Psoas muscle (tissue), 8 donors: ENCODE results near the gene SETD5. TPM values are rescaled to one million over a fixed set of nuclear protein-coding genes. Genes with fewer than 3 reads are reported as not detected.

ENCODE experiments used
- ATAC-seq, 4 donors: fragments of 200-7000 bp; cut with Tn5 transposase; one replicate each; pipeline ENCODE4 v1.9.1; 2020; ENCODE audit warnings: moderate library complexity in 3 of 4, mild to moderate bottlenecking in 2 of 4
- DNase-seq, 2 donors: peaks; one replicate each; pipeline ENCODE4 v3.0.0-alpha.2; 2020
- H3K27ac ChIP-seq: fragments of 200-600 bp; one replicate; pipeline ENCODE4 v1.8.0; 2022
- H3K27me3 ChIP-seq, 3 donors: fragments of 200-600 bp in 1 of 3; one replicate each; pipeline versions ENCODE4 v1.6.1 to v1.8.0; 2013 to 2022; ENCODE audit warnings: low read length in 2 of 3, mild to moderate bottlenecking in 2 of 3, moderate library complexity in 1 of 3; ENCODE audit not compliant: insufficient read depth in 3 of 3
- H3K36me3 ChIP-seq, 2 donors: fragments of 200-600 bp in 1 of 2; one replicate each; pipeline versions ENCODE4 v1.6.1 to v1.8.0; 2013 to 2022; ENCODE audit warnings: low read depth in 1 of 2, mild to moderate bottlenecking in 1 of 2, moderate library complexity in 1 of 2; ENCODE audit not compliant: insufficient read depth in 1 of 2
- H3K4me1 ChIP-seq: fragments of 200-600 bp; one replicate; pipeline ENCODE4 v1.8.0; 2022
- H3K4me3 ChIP-seq: fragments of 200-600 bp; one replicate; pipeline ENCODE4 v1.8.0; 2022; ENCODE audit warnings: mild to moderate bottlenecking
- H3K9me3 ChIP-seq: fragments of 200-600 bp; one replicate; pipeline ENCODE4 v1.8.0; 2022
- WGBS, 3 donors: extraction: QIAGEN DNeasy Blood & Tissue Kit; methylation state at CpG; one replicate each; pipeline versions ENCODE4 v1.1.6 to v1.1.7; 2013; 5-methylcytosine and 5-hydroxymethylcytosine counted together
- intact Hi-C, 2 donors: fragments of 100-400 bp; cut with DNase I; formaldehyde crosslinking; loops; one replicate each; pipeline versions ENCODE4 v1.11.0 to v1.14.2; 2022
- polyA plus RNA-seq, 3 donors: library from polyadenylated mRNA; stranded (reverse); fragments of 200-250 nt; gene quantifications; one replicate each; pipeline ENCODE4 v1.2.3, GENCODE V29; 2013
- total RNA-seq, 4 donors: library from RNA; stranded (reverse); fragmentation: NEBNext Ultra II Directional in 2 of 4; extraction: Animal tissue kit (Norgen Biotek cat#: 25700) in 2 of 4; gene quantifications; one replicate each; pipeline versions ENCODE4 v1.2.1 to v1.2.4, GENCODE V29; 2021 to 2023
- TF ChIP-seq, protein P1 (sequence below): fragments of 200-600 bp; IDR thresholded peaks from one replicate; pipeline ENCODE4 v1.8.0; 2022; ENCODE audit warnings: antibody characterized with exemption
- donor health status: healthy with polysubstance abuse.
- donor health status: DM: no; HTN: no; CAD: no; lungs with moderate emphysema.
- donor health status: Bipolar disorder and iron deficiency.
- donor health status: healthy.
- donor health status: DM: yes; HTN: yes; CAD: no.
- donor health status: DM: no; HTN: no; CAD: no.
- donor health status: DM: no; HTN: no; CAD: no.
- donor health status: DM: yes; HTN: yes; CAD: no.

Gene SETD5
- total and polyA plus RNA-seq, 7 donors = 12.8 to 69.3 (median 58.3) TPM

DNA sequence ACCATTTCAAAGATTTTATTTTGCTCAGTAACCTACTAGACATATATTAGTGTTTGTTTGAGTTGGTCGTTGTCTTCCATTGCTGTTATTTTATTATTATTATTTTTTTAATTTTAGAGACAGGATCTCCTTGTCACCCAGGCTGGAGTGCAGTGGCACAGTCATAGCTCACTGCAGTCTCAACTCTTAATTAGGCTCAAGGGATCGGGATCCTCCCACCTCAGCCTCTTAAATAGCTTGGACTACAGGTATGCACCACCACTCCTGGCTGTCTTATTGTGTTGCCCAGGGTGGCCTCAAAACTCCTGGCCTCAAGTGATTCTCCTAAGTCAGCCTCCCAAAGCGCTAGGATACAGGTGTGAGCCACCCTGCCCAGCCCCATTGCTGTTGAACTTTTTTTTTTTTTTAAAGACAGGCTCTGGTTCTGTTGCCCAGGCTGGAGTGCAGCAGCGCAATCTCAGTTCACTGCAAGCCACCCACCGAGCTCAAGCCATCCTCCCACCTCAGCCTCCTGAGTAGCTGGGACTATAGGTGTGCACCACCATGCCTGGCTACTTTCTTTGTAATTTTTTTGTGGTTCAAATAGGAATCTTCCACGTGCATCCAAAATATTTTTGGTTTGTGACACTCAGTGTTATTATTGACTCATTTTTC, 18.2 kb downstream of the SETD5 start:
- no peak for DNase-seq
- Histone ChIP-seq H3K27ac (peak overlapping the region; percentile 49), H3K4me3 (no peak overlapping the region), H3K9me3 (no peaks in the 10 kb centered on the region), H3K4me1 (peaks cover 68% of the 10 kb centered on the region), H3K27me3 (no peaks in the 10 kb centered on the region), H3K36me3 (no peaks in the 10 kb centered on the region)
- WGBS, 3 donors = 83 to 90% (median 86%) methylated on average over 6 of the region's 6 CpGs
- intact Hi-C loops = no loop called here
- ATAC-seq = peak; percentile 6 to 20 (median 15)
- TF ChIP-seq, protein P1, sequence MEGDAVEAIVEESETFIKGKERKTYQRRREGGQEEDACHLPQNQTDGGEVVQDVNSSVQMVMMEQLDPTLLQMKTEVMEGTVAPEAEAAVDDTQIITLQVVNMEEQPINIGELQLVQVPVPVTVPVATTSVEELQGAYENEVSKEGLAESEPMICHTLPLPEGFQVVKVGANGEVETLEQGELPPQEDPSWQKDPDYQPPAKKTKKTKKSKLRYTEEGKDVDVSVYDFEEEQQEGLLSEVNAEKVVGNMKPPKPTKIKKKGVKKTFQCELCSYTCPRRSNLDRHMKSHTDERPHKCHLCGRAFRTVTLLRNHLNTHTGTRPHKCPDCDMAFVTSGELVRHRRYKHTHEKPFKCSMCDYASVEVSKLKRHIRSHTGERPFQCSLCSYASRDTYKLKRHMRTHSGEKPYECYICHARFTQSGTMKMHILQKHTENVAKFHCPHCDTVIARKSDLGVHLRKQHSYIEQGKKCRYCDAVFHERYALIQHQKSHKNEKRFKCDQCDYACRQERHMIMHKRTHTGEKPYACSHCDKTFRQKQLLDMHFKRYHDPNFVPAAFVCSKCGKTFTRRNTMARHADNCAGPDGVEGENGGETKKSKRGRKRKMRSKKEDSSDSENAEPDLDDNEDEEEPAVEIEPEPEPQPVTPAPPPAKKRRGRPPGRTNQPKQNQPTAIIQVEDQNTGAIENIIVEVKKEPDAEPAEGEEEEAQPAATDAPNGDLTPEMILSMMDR = no peak

DNA sequence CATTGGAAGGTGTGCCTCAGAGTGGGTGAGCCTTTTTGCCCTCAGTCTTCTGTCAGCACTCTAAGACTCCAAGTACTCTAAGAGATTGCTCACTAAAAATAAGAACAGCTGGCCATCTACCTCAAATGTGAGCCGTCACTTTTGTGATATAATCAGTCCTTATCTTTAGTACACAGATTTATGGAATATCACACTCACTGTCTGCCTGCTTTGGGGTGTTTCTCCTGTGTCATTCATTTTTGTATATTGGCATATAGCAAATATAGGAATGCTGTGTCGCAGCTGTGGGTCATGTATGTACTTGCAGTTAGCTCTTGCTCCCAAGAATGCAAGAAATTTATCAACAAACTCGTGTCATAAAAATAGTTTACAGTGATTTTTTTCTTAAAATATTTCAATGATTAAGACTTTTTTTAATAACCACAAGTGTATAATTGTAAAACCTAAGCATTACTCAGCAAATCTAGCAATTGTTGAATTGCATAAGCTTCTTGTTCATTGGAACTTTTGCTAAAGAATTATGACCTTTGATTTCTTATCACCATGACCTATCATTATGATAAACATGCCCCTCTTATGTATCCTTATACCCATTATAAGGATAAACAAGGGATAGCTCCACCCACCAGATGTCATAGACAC, 18.8 kb downstream of the SETD5 start:
- DNase-seq (no peak), ATAC-seq (peak; percentile 50 to 80 (median 75))
- Histone ChIP-seq H3K27me3 (no peaks in the 10 kb centered on the region), H3K27ac (peak overlapping the region; percentile 55), H3K4me1 (peaks cover 68% of the 10 kb centered on the region), H3K9me3 (no peaks in the 10 kb centered on the region), H3K4me3 (no peak overlapping the region), H3K36me3 (no peaks in the 10 kb centered on the region)
- TF ChIP-seq, protein P1 = no peak
- 44 to 55% (median 49%) methylated on average over 3 of the region's 3 CpGs for WGBS, 3 donors
- intact Hi-C loops = no loop called here

DNA sequence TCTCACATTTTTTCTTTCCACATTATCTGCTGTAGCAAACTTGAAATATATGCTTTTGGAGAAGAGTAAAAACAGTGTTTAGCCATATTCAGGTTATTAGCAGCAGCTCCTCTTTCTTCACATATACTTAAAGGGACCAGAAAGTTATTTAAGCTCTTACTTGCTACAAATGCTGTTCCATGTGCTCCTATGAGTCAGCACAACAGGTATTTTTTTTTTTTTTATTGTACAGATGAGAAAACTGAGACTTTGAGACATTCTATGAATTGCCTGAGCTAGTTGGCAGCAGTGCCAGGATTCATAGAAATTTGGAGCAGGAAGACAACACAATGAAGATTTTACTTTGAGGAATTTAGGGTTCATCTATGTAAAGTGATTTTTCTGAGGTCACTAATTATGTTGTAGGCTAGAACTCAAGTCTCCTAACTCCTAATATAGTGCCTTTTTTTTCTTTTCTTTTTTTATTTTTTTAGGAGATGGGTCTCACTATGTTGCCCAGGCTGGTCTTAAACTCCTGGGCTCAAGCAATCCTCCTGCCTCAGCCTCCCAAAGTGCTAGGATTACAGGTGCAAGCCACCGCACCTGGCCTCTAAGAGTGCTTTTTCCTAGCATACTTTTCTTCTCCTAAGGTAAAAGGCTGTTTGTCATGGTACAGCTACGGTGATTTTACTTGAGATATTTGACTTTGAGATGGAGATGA, 23.6 kb downstream of the SETD5 start:
- DNase-seq (no peak), ATAC-seq (no peak)
- H3K4me3 ChIP-seq = peak overlapping the region; percentile 7
- peak overlapping the region; percentile 54 for H3K27ac ChIP-seq
- H3K36me3 ChIP-seq = peaks cover 0 to 10% of the 10 kb centered on the region in 2 donors
- intact Hi-C loops = loop anchor here in 1 of 2 donors (5.0 kb wide), 1 partner anchor 59 kb away; the partner anchor contains the start of gene THUMPD3
- no peaks in the 10 kb centered on the region for H3K9me3 ChIP-seq
- 80 to 84% (median 83%) methylated on average over 2 of the region's 2 CpGs for WGBS, 3 donors
- no peaks in the 10 kb centered on the region for H3K27me3 ChIP-seq
- TF ChIP-seq, protein P1 = no peak
- H3K4me1 ChIP-seq = peaks cover 78% of the 10 kb centered on the region

DNA sequence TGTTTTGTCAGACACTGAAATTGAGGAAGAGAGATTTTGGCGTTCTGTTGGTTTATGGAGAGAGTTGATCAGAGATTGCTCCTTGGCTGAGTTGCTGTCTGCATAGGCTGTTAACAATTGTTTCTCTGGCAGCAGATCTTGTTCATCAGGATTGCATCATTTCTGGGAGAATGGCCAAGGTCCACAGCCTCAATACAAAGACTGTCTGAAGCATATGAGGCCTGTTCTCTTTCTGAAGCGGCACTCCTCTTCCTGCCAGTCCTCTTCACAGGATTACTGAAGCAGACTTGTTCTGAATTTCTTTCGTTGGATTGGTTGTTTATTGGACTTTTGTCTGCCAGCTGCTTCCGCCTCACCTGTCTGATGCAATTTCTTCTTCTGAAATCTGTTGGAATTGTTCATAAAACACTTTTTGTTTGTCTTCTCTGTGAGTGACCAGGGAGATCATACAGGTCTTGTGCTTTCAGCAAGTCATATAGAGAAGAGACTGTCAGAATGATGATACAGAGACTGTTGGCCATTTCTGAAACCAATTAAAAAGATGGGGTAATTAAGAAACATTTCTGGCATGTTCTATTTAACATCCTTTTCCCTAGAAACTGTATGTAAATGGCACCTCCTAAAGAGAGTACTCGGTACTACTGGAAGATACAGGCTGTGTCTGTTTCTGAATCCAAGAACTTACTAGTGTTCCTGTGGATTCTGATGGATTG, 25.5 kb downstream of the SETD5 start:
- H3K4me1 ChIP-seq = peaks cover 66% of the 10 kb centered on the region
- H3K27me3 ChIP-seq = no peaks in the 10 kb centered on the region
- peaks cover 0 to 27% of the 10 kb centered on the region in 2 donors for H3K36me3 ChIP-seq
- peak overlapping the region; percentile 77 for H3K27ac ChIP-seq
- TF ChIP-seq, protein P1 = peak; percentile 63
- no peaks in the 10 kb centered on the region for H3K9me3 ChIP-seq
- 6 to 9% (median 7%) methylated on average over 5 of the region's 5 CpGs for WGBS, 3 donors
- DNase-seq (peak; percentile 54 to 65), ATAC-seq (peak; percentile 90 to 93 (median 92))
- intact Hi-C loops = loop anchor here (2.0 to 5.0 kb wide), 3 partner anchors 26 to 70 kb away; partner anchors contain the start of genes SETD5 (in 1 of the 2) and THUMPD3 (in 1 of the 2)
- H3K4me3 ChIP-seq = peak overlapping the region; percentile 27
